OCI-LY1 (cell line): ENCODE results near the gene POLE.

ENCODE experiments used
- H2AFZ ChIP-seq: fragments of 200-600 bp; sonication (generic), shearing (Covaris generic); 2 replicates; pipeline ENCODE4 v1.6.0; 2014; ENCODE audit warnings: antibody characterized with exemption, mild to moderate bottlenecking, low read length
- H3F3A ChIP-seq: fragments of 200-600 bp; sonication (generic), shearing (Covaris generic); 2 replicates; pipeline ENCODE4 v1.6.0; 2014; ENCODE audit warnings: mild to moderate bottlenecking, antibody characterized with exemption, low read length, moderate library complexity; ENCODE audit not compliant: insufficient read depth
- H3K27ac ChIP-seq: fragments of 200-600 bp; sonication (generic); 2 replicates; pipeline ENCODE4 v1.5.1; 2014; ENCODE audit warnings: low read length, mixed run types, mild to moderate bottlenecking, low read depth; ENCODE audit not compliant: poor library complexity, severe bottlenecking
- H3K27me3 ChIP-seq: fragments of 200-600 bp; sonication (generic); 2 replicates; pipeline ENCODE4 v1.6.0; 2014; ENCODE audit warnings: antibody characterized with exemption, mild to moderate bottlenecking, low read length, moderate library complexity; ENCODE audit not compliant: insufficient read depth
- H3K36me3 ChIP-seq: fragments of 200-600 bp; sonication (generic); 2 replicates; pipeline ENCODE4 v1.6.1; 2014; ENCODE audit warnings: mild to moderate bottlenecking, antibody characterized with exemption, low read length, moderate library complexity, mixed read lengths; ENCODE audit not compliant: insufficient read depth
- H3K4me1 ChIP-seq: fragments of 200-600 bp; sonication (generic); 2 replicates; pipeline ENCODE4 v1.5.1; 2014; ENCODE audit warnings: mild to moderate bottlenecking, low read length, moderate library complexity; ENCODE audit not compliant: insufficient read depth, severe bottlenecking
- H3K4me2 ChIP-seq: fragments of 200-600 bp; sonication (generic), shearing (Covaris generic); 2 replicates; pipeline ENCODE4 v1.6.1; 2014; ENCODE audit warnings: low read length
- H3K4me3 ChIP-seq: fragments of 200-600 bp; sonication (generic); 2 replicates; pipeline ENCODE4 v1.5.1; 2014; ENCODE audit warnings: low read length, low read depth, mild to moderate bottlenecking, mixed read lengths; ENCODE audit not compliant: poor library complexity, severe bottlenecking
- H3K79me2 ChIP-seq: fragments of 200-600 bp; shearing (Covaris generic); 2 replicates; pipeline ENCODE4 v1.6.1; 2016; ENCODE audit warnings: mixed run types, low read length, mixed read lengths; ENCODE audit not compliant: insufficient read depth
- H3K9ac ChIP-seq: fragments of 200-600 bp; sonication (generic), shearing (Covaris generic); 2 replicates; pipeline ENCODE4 v1.6.1; 2014; ENCODE audit warnings: mild to moderate bottlenecking, low read length, mixed read lengths
- H3K9me2 ChIP-seq: fragments of 200-600 bp; sonication (generic), shearing (Covaris generic); 2 replicates; pipeline ENCODE4 v1.6.1; 2014; ENCODE audit warnings: low read depth, mild to moderate bottlenecking, low read length, mixed read lengths
- H3K9me3 ChIP-seq: fragments of 200-600 bp; shearing (Covaris generic); 2 replicates; pipeline ENCODE4 v1.6.1; 2014; ENCODE audit warnings: low read length, mixed read lengths
- H4K20me1 ChIP-seq: fragments of 200-600 bp; sonication (generic), shearing (Covaris generic); 2 replicates; pipeline ENCODE4 v1.6.0; 2016; ENCODE audit warnings: mild to moderate bottlenecking, low read length; ENCODE audit not compliant: insufficient read depth
- EZH2 ChIP-seq: fragments of 200-600 bp; sonication (generic), shearing (Covaris generic); IDR thresholded peaks from 2 replicates; pipeline ENCODE4 v1.8.0; 2017; ENCODE audit warnings: borderline replicate concordance, mixed run types, mild to moderate bottlenecking, antibody characterized with exemption, low read length, moderate library complexity, mixed read lengths
- TF ChIP-seq, protein P1 (sequence below): fragments of 200-600 bp; sonication (generic), shearing (Covaris generic); IDR thresholded peaks from 2 replicates; pipeline ENCODE4 v1.5.1; 2017; ENCODE audit warnings: mild to moderate bottlenecking, antibody characterized with exemption, low read length, moderate library complexity, mixed read lengths

POLE gene

DNA sequence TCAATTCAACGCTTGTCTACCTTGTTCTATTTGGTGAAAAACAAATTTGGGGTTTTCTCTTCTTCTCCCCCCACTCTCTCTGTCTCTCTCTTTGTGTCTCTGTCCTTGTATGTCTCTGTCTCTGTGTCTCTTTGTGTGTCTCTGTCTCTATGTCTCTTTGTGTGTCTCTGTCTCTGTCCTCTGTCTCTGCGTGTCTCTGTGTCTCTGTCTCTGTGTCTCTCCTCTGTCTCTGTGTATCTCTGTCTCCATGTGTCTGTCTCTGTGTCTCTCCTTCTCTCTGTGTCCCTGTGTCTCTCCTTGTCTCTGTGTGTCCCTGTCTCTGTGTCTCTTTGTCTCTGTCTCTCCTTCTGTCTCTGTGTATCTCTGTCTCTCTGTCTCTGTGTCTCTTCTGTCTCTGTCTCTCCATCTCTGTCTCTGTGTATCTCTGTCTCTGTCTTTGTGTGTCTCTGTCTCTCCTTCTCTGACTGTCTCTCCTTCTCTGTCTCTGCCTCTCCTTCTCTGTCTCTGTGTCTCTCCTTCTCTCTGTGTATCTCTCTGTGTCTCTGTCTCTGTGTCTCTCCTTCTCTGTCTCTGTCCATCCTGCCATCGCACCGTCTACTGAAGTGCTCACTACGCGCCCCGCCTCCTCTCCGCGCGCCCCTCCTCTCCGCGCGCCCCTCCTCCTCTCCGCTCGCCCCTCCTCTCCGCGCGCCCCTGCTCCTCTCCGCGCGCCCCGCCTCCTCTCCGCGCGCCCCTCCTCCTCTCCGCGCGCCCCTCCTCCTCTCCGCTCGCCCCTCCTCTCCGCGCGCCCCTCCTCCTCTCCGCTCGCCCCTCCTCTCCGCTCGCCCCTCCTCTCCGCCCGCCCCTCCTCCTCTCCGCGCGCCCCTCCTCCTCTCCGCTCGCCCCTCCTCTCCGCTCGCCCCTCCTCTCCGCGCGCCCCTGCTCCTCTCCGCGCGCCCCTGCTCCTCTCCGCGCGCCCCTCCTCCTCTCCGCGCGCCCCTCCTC is 89.5 kb downstream of the POLE start:
- H3K4me2 ChIP-seq: peak overlapping the region; percentile 58
- TF ChIP-seq EZH2: no peak
- TF ChIP-seq, protein P1, sequence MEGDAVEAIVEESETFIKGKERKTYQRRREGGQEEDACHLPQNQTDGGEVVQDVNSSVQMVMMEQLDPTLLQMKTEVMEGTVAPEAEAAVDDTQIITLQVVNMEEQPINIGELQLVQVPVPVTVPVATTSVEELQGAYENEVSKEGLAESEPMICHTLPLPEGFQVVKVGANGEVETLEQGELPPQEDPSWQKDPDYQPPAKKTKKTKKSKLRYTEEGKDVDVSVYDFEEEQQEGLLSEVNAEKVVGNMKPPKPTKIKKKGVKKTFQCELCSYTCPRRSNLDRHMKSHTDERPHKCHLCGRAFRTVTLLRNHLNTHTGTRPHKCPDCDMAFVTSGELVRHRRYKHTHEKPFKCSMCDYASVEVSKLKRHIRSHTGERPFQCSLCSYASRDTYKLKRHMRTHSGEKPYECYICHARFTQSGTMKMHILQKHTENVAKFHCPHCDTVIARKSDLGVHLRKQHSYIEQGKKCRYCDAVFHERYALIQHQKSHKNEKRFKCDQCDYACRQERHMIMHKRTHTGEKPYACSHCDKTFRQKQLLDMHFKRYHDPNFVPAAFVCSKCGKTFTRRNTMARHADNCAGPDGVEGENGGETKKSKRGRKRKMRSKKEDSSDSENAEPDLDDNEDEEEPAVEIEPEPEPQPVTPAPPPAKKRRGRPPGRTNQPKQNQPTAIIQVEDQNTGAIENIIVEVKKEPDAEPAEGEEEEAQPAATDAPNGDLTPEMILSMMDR: no peak
- no peaks in the 10 kb centered on the region for H3K9me2 ChIP-seq
- H3K9me3 ChIP-seq: no peaks in the 10 kb centered on the region
- no peak overlapping the region for H2AFZ ChIP-seq
- peaks cover 5% of the 10 kb centered on the region for H3K4me1 ChIP-seq
- no peaks in the 10 kb centered on the region for H4K20me1 ChIP-seq
- H3F3A ChIP-seq: no peaks in the 10 kb centered on the region
- peak overlapping the region; percentile 57 for H3K4me3 ChIP-seq
- no peaks in the 10 kb centered on the region; the same call in 1 of the 2 replicates for H3K27me3 ChIP-seq
- H3K36me3 ChIP-seq: no peaks in the 10 kb centered on the region
- H3K27ac ChIP-seq: no peak overlapping the region
- no peaks in the 10 kb centered on the region for H3K79me2 ChIP-seq
- no peak overlapping the region for H3K9ac ChIP-seq

DNA sequence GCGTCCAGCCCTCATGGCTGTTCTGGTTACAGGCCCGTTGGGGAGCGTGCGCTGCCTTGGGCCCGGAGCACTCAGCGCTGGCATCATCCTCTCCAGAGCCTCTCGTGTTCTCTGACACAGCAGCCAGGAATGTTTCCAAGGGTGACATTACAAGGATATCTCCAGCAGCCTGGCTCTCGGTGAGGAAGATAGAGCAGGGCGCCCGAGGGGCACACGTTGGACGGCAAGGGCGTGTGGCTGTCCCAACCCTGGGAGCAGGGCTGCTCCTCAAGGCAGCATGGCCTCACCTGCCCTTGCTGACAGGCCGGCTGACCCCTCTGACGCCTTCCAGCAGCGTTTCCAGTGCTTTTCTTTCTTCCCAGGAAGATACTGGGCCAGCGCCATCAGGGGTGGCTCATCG is 91.1 kb downstream of the POLE start:
- Histone ChIP-seq H2AFZ (no peak overlapping the region), H3K4me2 (no peak overlapping the region), H3K27ac (no peak overlapping the region), H3K27me3 (no peaks in the 10 kb centered on the region; the same call in 1 of the 2 replicates), H3K9me3 (no peaks in the 10 kb centered on the region), H4K20me1 (no peaks in the 10 kb centered on the region), H3K36me3 (no peaks in the 10 kb centered on the region), H3K4me1 (peaks cover 5% of the 10 kb centered on the region), H3K79me2 (no peaks in the 10 kb centered on the region), H3K9ac (no peak overlapping the region), H3K4me3 (no peak overlapping the region), H3F3A (no peaks in the 10 kb centered on the region), H3K9me2 (no peaks in the 10 kb centered on the region)
- TF ChIP-seq EZH2: no peak
- TF ChIP-seq, protein P1: no peak

DNA sequence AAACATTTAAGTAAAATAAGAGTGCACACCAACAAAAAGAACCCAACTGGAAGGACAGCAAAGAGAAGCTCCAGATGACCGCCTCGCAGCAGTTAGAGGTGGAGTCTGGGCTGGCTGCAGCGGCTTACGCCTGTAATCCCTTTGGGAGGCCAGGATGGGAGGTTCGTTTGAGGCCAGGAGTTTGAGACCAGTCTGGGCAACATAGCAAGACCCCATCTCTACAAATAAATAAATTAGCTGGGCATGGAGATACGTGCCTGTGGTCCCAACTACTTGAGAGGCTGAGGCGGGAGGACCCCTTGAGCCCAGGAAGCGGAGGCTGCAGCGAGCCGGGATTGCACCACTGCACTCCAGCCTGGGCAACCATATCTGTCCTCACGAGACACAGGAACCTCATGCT is 92.0 kb downstream of the POLE start:
- no peak for TF ChIP-seq EZH2
- TF ChIP-seq, protein P1: no peak
- Histone ChIP-seq H3K9me2 (no peaks in the 10 kb centered on the region), H3K4me2 (no peak overlapping the region), H3K79me2 (no peaks in the 10 kb centered on the region), H2AFZ (no peak overlapping the region), H3K27me3 (no peaks in the 10 kb centered on the region; the same call in 1 of the 2 replicates), H3K9ac (no peak overlapping the region), H3K4me1 (peaks cover 5% of the 10 kb centered on the region), H4K20me1 (no peaks in the 10 kb centered on the region), H3K9me3 (no peaks in the 10 kb centered on the region), H3K36me3 (no peaks in the 10 kb centered on the region), H3F3A (no peaks in the 10 kb centered on the region), H3K4me3 (no peak overlapping the region), H3K27ac (no peak overlapping the region)
